Measurements from ENCODE around the gene CATSPERD.

DNA sequence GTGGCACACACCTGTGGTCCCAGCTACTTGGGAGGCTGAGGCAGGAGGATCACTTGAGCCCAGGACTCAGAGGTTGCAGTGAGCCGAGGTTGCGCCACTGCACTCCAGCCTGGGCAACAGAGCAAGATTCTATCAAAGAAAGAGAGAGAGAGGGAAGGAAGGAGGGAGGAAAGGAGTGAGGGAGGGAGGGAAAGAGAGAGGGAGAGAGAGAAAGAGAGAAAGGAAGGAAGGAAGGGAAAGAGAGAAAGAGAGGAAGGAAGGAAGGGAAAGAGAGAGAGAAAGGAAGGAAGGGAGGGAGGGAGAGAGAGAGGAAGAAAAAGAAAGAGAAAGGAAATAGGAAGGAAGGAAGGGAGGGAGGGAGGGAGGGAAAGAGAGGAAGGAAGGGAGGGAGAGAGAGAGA, 96.8 kb downstream of the CATSPERD start:
- TF ChIP-seq RCOR1 (IDR thresholded peaks at IDR 0.05; ENCODE audit: borderline replicate concordance in 1 of 2, low read depth in 2 of 2, low read length in 2 of 2), result no peak
- no peak for TF ChIP-seq PHB (CRISPR knock-in tag; IDR thresholded peaks at IDR 0.05)
- no peak for TF ChIP-seq NRF1 (conservative IDR thresholded peaks at IDR 0.05 in 1 of 2, IDR thresholded peaks at IDR 0.05 in 1 of 2)

Measured in K562 (cell line).